Nephron (organoid): Measurements from ENCODE around the gene APLNR.
A peak's percentile ranks its signal among the peaks of the same experiment; 100 is the strongest.

ENCODE experiments used
- H3K27ac Mint-ChIP-seq, 3 experiments: 2 replicates each; pipeline ENCODE4 v1.8.0; 2020; ENCODE audit warnings: mixed read lengths in 3 of 3, mild to moderate bottlenecking in 2 of 3, moderate library complexity in 1 of 3
- H3K27me3 Mint-ChIP-seq: 2 replicates; pipeline ENCODE4 v1.8.0; 2021; ENCODE audit warnings: low read depth, mild to moderate bottlenecking, moderate library complexity, mixed read lengths
- H3K36me3 Mint-ChIP-seq: 2 replicates; pipeline ENCODE4 v1.8.0; 2020; ENCODE audit warnings: low read depth, mixed read lengths
- H3K4me1 Mint-ChIP-seq: 2 replicates; pipeline ENCODE4 v1.8.0; 2020; ENCODE audit warnings: mixed read lengths
- H3K4me3 Mint-ChIP-seq, 3 experiments: 2 replicates each; pipeline ENCODE4 v1.8.0; 2020; ENCODE audit warnings: mild to moderate bottlenecking in 3 of 3, mixed read lengths in 3 of 3, moderate library complexity in 2 of 3
- H3K9me3 Mint-ChIP-seq: 2 replicates; pipeline ENCODE4 v1.8.0; 2020; ENCODE audit warnings: mixed read lengths
- CTCF ChIP-seq, 3 experiments: fragments of 200-600 bp; sonication (generic); IDR thresholded peaks; one replicate each; pipeline ENCODE4 v1.5.0; 2021; ENCODE audit warnings: antibody characterized with exemption in 3 of 3; ENCODE audit not compliant: unreplicated experiment in 3 of 3

APLNR gene

GRCh38 chr11:57276971-57277675 is 40.1 kb upstream of the APLNR start:
- Mint-ChIP-seq H3K27ac (peak overlapping the region in 1 of 3 experiments; percentile 58), H3K36me3 (no peaks in the 10 kb centered on the region), H3K27me3 (no peaks in the 10 kb centered on the region), H3K4me1 (peaks cover 32% of the 10 kb centered on the region), H3K4me3 (no peak overlapping the region), H3K9me3 (peaks cover 3% of the 10 kb centered on the region)
- TF ChIP-seq CTCF (IDR thresholded peaks at IDR 0.05; ENCODE audit: unreplicated experiment in 3 of 3) = no peak

- Mint-ChIP-seq H3K27me3 (no peaks in the 10 kb centered on the region), H3K36me3 (no peaks in the 10 kb centered on the region), H3K4me1 (peaks cover 32% of the 10 kb centered on the region), H3K4me3 (no peak overlapping the region), H3K9me3 (peaks cover 3% of the 10 kb centered on the region), H3K27ac (no peak overlapping the region)
- TF ChIP-seq CTCF (IDR thresholded peaks at IDR 0.05; ENCODE audit: unreplicated experiment in 3 of 3) = no peak
Observed at GRCh38 chr11:57276169-57276970, 39.3 kb upstream of the APLNR start.

- H3K27me3 Mint-ChIP-seq = no peaks in the 10 kb centered on the region
- TF ChIP-seq CTCF (IDR thresholded peaks at IDR 0.05; ENCODE audit: unreplicated experiment in 3 of 3) = no peak
- no peaks in the 10 kb centered on the region for H3K36me3 Mint-ChIP-seq
- H3K27ac Mint-ChIP-seq = no peak overlapping the region
- peaks cover 30% of the 10 kb centered on the region for H3K4me1 Mint-ChIP-seq
- peaks cover 3% of the 10 kb centered on the region for H3K9me3 Mint-ChIP-seq
- H3K4me3 Mint-ChIP-seq = no peak overlapping the region
Observed at GRCh38 chr11:57275582-57275981, 38.5 kb upstream of the APLNR start.

GRCh38 chr11:57274904-57275498 is 38.0 kb upstream of the APLNR start:
- Mint-ChIP-seq H3K27me3 (no peaks in the 10 kb centered on the region), H3K9me3 (peaks cover 3% of the 10 kb centered on the region), H3K36me3 (no peaks in the 10 kb centered on the region), H3K4me1 (peaks cover 29% of the 10 kb centered on the region), H3K4me3 (no peak overlapping the region), H3K27ac (no peak overlapping the region)
- no peak for TF ChIP-seq CTCF (IDR thresholded peaks at IDR 0.05; ENCODE audit: unreplicated experiment in 3 of 3)

GRCh38 chr11:57273448-57274058 is 36.5 kb upstream of the APLNR start:
- no peak for TF ChIP-seq CTCF (IDR thresholded peaks at IDR 0.05; ENCODE audit: unreplicated experiment in 3 of 3)
- Mint-ChIP-seq H3K4me1 (peaks cover 30% of the 10 kb centered on the region), H3K27ac (no peak overlapping the region), H3K27me3 (peaks cover 8% of the 10 kb centered on the region), H3K36me3 (no peaks in the 10 kb centered on the region), H3K4me3 (no peak overlapping the region), H3K9me3 (peaks cover 3% of the 10 kb centered on the region)
